HG03064 (cell line): Measurements from ENCODE around the gene AUTS2.
"Not testable (repeated sequence)": the region's sequence is repeated elsewhere in the genome, so short reads cannot be mapped to it uniquely, and the experiment has no call there.

Experiments used
- ATAC-seq: cut with Tn5 transposase; IDR thresholded peaks from one replicate; pipeline ENCODE4 v1.9.1; 2021; ENCODE audit warnings: low read depth; ENCODE audit not compliant: unreplicated experiment

The AUTS2 gene

DNA sequence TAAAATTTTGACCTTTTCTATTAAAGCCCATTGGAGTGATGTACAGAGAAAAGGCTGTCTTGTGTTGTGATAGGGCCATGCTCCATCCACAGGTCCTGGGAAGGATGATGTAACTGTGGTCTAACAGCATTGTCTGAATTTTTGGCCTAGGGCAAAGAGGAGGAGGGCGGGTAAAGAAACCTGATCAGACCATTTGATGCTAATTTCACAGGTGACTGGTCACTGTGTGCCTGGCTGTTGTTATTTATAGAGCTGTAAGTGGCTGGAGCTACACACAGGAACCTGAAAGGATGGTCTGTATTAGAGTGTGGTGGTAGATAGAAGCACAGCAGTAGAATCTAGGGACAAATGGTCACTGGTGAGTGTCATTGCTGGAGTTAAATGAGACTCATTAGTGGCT, 182.1 kb downstream of the AUTS2 start:
- no peak for ATAC-seq

DNA sequence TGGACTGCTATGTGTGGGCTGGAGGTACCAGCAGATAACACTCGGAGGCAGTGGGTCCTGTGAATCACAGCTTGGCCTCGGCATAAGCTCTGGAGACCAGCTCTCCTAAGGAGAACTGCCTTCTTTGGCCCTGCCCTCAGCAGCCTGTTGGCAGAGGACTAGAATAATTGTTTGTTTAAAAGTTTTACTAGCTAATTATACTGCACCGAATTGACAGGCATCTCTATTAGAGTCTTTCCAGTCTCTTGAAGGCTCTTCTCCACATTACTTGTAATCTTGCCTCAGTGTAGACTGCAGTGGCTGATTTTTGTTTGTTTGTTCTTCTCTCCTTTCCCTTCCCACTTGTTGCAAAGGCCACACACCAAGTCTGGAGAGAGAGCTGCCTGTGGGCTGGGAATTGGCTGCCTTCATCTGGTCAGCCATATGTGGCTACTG, 183.2 kb downstream of the AUTS2 start:
- ATAC-seq: no peak

DNA sequence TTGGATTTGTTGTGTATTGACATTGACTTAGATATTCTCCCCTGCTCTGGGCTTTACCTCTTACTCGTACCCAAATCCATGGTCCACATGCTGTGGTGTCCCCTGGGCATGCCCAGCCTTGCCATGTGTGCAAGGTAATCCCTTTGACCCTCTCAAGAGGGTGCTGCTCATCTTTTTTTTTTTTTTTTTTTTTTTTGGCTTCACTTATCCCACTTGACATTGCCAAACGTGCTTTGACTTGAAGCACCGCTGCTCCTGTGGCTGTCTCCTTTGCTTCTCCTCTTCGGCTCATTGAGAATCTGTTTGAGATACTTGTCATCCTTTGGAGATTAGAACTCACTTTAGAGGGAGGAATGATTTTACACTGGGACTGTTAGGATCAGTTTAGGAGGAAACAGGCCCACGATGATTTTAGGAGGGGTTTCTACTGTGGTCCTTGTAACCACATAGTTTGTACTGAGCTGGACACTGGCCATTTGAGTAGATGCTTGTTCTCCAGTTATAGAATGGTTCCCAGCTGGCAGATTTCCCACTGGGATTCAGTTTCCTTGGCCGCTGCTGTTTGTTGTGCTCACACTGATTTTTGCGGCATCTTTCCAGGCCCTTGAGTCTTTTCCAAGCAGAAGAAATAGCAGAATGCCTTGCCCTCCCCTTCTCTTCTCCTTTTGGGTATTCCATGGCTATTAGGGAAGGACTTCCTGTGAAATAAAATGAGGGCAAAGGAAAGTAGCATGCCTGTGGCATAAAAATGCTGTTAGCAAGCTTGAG, 184.8 kb downstream of the AUTS2 start:
- no peak for ATAC-seq

DNA sequence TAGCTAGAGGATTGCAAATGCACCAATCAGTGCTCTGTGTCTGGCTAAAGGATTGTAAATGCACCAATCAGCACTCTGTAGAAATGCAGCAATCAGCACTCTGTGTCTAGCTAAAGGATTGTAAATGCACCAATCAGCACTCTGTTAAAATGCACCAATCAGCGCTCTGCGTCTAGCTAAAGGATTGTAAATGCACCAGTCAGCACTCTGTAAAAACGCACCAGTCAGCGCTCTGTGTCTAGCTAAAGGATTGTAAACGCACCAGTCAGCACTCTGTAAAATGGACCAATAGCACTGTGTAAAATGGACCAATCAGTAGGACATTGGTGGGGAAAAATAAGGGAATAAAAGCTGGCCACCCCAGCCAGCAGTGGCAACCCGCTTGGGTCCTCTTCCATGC, 187.9 kb downstream of the AUTS2 start:
- ATAC-seq: not testable (repeated sequence)

DNA sequence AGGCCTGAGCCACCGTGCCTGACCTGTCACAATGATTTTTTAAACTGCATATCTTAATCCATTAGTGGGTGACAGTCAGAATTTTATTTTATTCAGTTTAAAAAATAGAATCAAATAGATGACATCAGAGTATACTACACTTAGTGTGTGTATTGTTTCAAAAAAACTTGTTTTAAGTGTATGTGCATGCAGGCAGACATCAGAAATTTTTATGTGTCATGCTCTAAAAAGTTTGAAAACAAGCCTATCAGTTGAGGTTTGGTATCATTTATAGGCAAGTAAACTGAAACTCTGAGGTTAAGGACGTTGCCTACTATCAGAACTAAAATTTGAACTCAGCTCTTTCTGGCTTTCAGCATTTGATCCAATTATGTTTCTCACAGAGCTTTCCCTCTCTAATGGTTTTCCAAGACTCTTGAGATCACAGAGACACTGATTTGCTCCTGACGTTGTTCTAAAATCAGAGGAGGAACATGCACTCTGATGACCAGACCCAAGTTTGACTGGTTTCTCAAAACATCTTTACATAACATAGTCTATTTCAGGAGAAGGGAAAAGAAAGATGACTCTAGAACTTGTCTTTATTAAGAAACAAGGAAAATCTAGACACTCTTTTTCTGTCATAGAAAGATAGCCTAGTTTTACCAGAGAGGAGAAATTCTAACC, 188.6 kb downstream of the AUTS2 start:
- ATAC-seq: no peak

DNA sequence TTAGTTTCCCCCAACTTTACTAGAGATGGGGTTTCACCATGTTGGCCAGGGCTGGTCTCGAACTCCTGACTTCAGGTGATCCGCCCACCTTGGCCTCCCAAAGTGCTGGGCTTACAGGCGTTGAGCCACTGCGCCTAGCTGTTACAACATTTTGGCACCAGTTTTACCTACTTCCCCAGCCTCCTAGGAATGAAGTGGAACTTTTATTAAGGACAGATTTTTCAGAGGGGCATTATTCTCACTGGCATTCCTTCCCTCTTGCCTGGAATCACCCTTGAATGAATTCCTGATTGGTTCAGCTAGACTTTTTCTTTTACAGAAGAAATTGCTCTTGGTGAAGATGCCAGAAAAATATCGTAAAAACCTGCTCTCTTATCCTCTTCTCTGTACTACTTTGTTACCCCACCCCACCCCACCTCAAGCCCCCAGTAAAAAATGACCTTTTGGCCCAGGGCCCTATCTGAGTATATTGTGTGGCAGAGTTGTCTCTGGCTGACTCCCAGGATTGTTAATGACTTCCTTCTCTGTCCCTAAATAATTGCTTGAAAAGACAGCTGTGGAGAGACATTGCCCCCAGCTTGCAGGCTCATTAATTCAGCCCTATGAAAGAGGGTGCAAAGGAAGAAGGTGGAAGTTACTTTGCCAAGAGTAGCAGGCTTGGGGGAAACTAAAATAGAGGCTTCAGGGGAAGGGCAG, 189.6 kb downstream of the AUTS2 start:
- ATAC-seq: no peak

DNA sequence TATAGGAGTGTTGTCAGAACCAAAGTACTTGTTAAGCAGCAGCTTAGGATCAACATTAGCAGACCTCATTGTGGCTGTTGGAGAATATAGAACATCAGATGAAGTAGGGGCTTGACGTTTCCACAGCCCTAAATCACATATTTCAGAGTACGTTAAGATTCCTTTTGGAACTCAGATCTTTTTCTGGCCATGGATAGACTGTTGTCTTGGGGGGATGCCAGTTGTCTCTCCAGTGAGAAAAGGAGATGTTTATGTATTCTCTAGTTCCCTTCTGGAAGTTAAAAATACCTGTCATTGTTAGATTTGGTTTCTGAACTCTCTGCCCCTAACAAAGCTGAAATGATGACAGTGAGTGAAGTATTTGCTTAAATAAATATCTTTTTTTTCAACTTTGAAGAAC, 191.3 kb downstream of the AUTS2 start:
- no peak for ATAC-seq

DNA sequence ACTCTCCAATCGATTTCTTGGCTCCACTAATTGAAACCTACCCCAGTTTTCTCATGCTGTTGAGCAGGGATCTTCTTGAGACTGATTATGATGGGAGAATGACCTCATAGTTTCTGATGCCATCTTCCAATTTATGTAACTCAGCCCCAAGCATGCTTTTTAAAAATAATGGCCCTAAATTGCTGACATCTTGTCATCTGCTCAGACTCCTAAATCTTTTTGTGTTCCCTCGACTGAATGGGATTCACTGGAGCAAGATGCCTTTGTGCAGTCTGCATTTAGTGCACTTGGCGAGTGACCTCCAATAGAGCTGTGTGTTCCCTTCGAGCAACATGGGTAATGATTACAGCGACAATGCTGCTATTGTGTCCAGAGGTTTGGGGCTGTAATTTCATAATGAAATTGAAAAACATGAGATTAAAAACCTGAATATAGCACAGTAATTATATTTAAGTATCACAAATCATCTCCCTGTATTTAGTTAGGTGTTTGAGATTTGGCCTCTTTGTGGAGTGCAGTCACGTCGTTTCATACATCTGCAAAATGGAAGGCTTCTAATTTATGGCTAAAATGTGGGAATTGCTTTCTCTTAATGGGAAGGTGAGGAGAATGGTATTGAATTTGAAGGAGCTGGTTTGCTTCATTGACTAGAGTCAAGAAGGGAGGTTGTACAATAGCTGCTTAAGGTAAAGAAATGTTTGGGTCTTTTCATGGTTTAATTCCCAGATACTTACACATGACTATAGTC, 192.9 kb downstream of the AUTS2 start:
- ATAC-seq: no peak

DNA sequence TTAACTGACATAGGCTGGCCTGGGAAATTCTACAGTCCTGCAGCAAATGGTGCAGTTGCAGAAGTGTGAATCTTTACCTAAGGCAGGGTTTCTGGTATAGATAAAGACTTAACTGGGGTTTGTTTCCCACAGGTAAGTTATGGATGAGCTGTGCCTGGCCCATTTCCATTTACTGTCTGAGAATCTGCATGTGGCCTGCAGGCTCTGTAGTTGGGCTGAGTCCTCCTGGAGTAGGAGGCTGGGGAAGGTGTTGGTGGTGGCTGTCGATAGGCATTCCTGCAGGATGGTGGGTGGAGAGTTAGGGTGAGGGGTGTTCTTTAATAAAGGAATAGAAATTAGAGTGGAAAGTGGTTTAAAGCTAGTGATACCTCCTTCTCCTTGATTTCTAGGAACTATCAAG, 193.5 kb downstream of the AUTS2 start:
- ATAC-seq: no peak

DNA sequence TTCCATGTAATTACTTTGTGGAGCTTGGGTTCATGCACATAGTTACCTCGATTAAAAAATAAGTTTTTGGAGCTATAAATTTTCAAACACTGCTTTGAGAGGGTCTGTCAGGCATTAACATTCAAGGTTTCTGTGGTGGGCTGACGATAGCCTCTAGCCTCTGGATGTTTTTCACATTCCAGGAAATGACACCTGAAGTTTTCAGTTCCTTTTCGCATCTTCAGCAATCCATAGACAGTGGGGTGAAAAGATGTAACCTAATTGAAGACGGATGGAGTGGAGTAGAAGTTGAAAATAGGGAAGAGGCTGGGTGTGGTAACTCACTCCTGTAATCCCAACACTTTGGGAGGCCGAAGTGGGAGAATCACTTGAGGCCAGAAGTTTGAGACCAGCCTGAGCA, 197.7 kb downstream of the AUTS2 start:
- no peak for ATAC-seq

DNA sequence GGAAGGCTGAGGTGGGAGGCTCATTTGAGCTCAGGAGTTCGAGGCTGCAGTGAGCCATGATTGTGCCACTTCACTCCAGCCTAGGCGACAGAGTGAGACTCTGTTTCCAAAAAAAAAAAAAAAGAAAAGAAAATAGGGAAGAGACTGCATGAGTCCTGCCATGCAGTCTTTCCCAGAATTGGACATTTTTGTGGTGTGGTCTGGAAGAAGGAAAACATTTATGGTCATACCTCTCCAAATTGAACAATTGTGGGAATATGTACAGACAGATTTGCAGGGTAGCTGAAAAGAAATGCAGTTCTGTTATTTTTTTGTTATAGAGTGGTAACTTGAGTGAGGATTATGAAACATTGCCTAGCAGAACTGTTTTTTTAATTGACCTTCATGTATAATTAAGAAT, 198.1 kb downstream of the AUTS2 start:
- no peak for ATAC-seq

DNA sequence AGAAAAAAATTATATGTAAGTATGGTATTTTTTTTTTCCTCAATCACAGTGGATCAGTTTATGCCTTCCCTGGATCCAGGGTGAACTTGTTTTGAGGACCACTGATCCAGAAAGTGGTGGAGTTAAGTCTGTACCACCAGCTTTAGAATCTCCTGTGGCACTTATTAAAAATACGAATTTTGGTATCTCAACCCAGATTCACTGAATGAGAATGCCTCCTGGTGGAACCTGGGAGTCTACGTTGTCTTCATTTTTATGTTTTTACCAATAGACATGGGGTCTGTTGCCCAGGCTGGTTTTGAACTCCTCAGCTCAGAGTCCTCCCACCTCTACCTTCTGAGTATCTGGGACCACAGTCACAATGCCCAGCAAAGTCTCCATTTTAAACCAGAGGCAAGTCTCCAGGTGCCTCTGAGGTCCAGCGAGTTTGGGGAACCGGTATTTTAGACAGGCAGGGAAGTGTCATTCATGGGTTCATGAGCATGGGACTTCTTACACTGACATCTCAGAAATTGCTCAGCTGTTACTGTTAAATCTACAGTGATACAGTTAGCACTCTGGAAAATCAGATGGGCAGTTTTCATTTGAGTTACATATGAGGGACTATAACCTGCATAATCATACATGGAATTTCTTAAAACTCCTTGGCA, 200.9 kb downstream of the AUTS2 start:
- no peak for ATAC-seq

DNA sequence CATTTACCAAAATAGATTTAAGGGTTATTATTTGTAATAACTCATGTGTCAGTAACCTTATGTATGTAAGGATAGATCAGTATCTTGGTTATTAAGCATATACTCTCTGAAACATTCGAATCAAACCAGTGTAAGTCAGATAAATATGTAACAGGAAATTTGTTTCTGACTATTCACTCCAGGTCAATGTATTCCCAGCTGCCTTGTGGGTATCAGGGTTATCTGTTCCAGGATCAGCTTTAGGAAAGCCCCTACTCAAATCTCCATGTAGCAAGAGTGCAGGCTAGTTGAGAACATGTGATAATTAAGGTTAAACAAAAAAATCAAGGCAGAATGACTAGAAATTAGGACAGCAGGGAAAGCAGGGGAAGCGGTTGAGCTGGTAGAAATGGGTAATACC, 201.7 kb downstream of the AUTS2 start:
- ATAC-seq: no peak

DNA sequence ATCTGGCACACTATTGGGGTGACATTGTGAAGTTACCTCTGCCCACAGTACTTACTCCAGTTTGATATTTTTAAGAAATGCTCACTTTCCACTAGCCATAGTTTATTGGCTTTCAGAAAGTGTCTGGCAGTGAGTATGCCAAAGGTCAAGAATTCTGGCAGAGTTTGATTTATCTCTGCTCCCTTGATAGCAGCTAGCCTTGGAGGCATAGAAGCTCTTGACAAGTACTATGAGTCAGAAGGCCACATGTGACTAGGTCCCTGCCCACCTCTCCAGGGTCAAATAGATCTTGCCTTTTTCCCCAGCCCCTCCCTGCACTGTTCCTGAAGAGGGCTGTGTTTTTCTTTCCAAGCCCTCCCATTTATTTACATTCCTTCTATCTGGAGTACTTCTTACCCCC, 202.2 kb downstream of the AUTS2 start:
- ATAC-seq: no peak

DNA sequence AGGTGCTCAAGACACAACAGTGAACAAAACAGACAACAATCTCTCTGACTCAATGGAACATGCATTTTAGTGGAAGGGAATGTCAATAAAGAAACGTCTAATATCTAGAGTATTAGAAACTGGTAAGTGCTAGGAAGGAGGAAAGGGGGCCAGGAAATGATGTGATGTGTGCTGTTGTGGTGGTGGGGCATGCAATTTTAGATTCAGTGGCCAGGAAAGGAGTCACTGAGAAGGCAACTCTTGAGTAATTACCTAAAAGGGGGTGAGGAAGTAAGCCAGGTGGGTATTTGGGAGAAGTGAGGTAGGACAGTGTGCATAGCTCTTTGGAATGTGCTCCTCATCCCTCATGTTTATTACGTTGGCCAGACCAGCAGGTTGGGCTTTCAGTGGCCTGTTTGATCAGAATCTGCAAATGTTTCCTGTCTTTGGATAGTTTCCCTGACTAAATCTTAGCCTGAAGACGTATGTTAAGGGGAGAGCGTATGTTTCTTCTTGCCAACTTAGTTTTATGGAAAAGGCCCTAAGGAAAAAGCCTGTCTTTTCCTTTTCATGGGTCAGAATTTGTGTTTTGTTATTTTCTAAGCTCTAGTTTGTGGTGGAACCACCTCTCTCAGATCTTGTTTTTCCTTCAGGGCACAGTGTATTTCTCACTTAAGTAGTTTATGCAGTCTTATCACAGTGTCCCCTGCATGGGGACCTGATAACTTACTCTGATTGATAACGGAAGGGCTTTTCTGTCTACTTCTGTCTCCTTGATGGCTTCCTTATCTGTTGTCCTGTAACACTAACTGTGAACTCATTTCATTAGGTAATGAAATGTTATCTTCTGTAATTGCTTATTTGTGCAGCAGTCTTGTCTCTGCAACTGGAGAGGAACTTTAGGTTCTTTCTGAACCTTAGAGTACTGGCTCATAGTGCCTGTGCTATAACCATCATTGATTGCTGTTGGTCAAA, 203.7 kb downstream of the AUTS2 start:
- no peak for ATAC-seq

DNA sequence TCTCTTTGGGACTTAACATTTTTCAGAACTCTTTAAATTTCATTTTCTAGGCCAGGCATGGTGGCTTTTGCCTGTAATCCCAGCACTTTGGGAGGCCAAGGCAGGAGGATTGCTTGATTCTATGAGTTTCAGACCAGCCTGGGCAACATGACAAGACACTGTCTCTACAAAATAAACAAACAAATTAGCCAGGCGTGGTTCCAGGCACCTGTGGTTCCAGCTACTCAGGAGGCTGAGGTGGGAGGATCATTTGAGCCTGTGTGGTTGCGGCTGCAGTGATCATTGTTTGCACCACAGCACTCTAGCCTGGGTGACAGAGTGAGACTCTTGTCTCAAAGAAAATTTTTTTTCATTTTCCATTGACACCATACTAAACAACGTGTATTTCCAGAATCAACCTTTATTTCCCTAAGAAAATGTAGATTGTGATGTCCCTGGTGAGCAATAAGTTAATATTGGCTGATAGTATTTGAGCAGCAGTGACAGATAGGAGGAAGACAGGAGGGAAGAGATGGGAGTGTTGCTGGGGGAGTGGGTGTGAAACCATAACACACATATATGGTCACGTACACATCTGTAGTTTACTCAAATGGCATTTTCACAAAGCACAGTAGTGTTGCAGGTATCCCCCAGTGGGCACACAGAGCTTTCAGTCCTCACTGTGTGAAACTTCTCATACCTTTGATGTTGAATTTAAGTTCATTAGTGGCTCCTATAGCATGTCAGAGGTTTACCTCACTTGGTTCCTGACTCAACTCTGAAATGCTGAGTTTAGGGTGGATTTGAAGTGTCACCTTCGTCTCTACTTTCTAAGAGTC, 205.6 kb downstream of the AUTS2 start:
- peak; percentile 87 for ATAC-seq

DNA sequence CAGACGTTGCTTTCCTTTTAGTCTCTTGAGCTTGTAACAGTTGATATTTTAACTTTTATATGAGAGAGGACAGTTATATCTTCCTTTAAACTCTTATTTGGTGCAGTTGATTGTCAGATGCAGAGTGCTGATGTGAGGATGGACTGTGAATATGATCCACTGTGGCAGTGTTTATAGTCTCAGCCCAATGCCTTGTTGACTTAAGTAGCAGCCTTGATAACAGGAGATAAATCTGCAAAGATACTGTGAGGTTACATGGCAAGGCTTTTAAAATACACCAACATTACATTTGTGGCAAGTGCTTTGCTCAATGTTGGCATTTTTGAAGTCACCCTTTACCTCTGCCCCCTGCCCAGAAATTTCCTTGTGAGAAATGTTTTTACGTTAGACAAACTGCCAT, 206.7 kb downstream of the AUTS2 start:
- ATAC-seq: no peak

DNA sequence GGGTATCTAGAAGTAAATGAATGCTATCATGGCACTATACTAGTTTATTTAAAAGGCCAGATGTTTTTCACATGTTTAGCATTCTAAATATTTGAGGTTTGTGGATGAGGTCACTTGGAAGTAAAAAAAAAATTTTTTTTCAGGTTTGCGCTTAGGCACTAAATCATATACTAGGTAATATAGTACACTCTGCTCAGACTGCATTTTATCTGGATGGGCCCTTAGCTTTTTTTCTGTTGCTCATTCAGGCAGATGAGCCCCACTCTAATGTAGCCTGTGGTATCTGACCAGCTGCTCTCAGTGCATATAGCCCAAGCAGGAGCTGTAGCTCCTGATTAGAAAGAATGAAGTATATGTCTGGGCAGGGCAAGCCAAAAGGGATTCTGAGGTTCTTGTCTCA, 210.1 kb downstream of the AUTS2 start:
- no peak for ATAC-seq
